CD4-positive, alpha-beta T cell treated with Interleukin-17A for 4 hours (primary cell): ENCODE measurements around the gene KIF4A.
"Not testable (repeated sequence)": the region's sequence is repeated elsewhere in the genome, so short reads cannot be mapped to it uniquely, and the experiment has no call there.

Experiments
- DNase-seq: peaks from one replicate; pipeline ENCODE4 v3.0.0-alpha.2; 2020; ENCODE audit warnings: mixed read lengths

Gene KIF4A

GRCh38 chrX:70289168-70289792 is 624 bp upstream of the KIF4A start:
- DNase-seq: no peak

GRCh38 chrX:70292788-70293187 is 2.9 kb downstream of the KIF4A start:
- no peak for DNase-seq

GRCh38 chrX:70293621-70294020 is 3.7 kb downstream of the KIF4A start:
- DNase-seq: no peak

- DNase-seq: no peak
These were observed 11.8 kb downstream of the KIF4A start for GRCh38 chrX:70301716-70302115.

GRCh38 chrX:70313503-70313902 is 23.6 kb downstream of the KIF4A start:
- DNase-seq: no peak

GRCh38 chrX:70322784-70323183 is 32.9 kb downstream of the KIF4A start:
- no peak for DNase-seq

- DNase-seq: not testable (repeated sequence)
These were observed 33.7 kb downstream of the KIF4A start for GRCh38 chrX:70323628-70324027.

- DNase-seq: no peak
These were observed 34.4 kb downstream of the KIF4A start for GRCh38 chrX:70324326-70324725.

GRCh38 chrX:70331161-70331560 is 41.3 kb downstream of the KIF4A start:
- DNase-seq: no peak

- no peak for DNase-seq
These were observed 42.7 kb downstream of the KIF4A start for GRCh38 chrX:70332600-70332999.

GRCh38 chrX:70336767-70337166 is 46.9 kb downstream of the KIF4A start:
- no peak for DNase-seq

- DNase-seq: no peak
These were observed 48.4 kb downstream of the KIF4A start for GRCh38 chrX:70338290-70338689.

GRCh38 chrX:70343435-70343834 is 53.5 kb downstream of the KIF4A start:
- DNase-seq: no peak

GRCh38 chrX:70346418-70347070 is 56.6 kb downstream of the KIF4A start:
- DNase-seq: no peak

GRCh38 chrX:70348825-70349224 is 58.9 kb downstream of the KIF4A start:
- not testable (repeated sequence) for DNase-seq

GRCh38 chrX:70349367-70350125 is 59.6 kb downstream of the KIF4A start:
- not testable (repeated sequence) for DNase-seq

GRCh38 chrX:70352496-70352895 is 62.6 kb downstream of the KIF4A start:
- no peak for DNase-seq

GRCh38 chrX:70353514-70353913 is 63.6 kb downstream of the KIF4A start:
- DNase-seq: no peak

GRCh38 chrX:70354716-70355115 is 64.8 kb downstream of the KIF4A start:
- DNase-seq: no peak

GRCh38 chrX:70359458-70359857 is 69.6 kb downstream of the KIF4A start:
- DNase-seq: no peak

GRCh38 chrX:70360366-70360765 is 70.5 kb downstream of the KIF4A start:
- DNase-seq: no peak

GRCh38 chrX:70368731-70369130 is 78.8 kb downstream of the KIF4A start:
- not testable (repeated sequence) for DNase-seq

GRCh38 chrX:70386235-70386634 is 96.3 kb downstream of the KIF4A start:
- no peak for DNase-seq

- DNase-seq: peak; percentile 11
These were observed 109.0 kb downstream of the KIF4A start for GRCh38 chrX:70398899-70399298.
